Right atrium auricular region (tissue), 2 donors: ENCODE measurements around the gene DVL1. TPM values are rescaled to one million over a fixed set of nuclear protein-coding genes. Genes with fewer than 3 reads are reported as not detected.
"Not testable (repeated sequence)": the region's sequence is repeated elsewhere in the genome, so short reads cannot be mapped to it uniquely, and the experiment has no call there.

Source experiments
- DNase-seq: peaks from one replicate; pipeline ENCODE4 v3.0.0-alpha.2; 2019; ENCODE audit warnings: low spot score
- H3K27ac ChIP-seq, 2 donors: fragments of 200-600 bp; sonication (generic); 1 replicate in 1 of 2; 2 replicates in 1 of 2; pipeline ENCODE4 v1.5.1; 2016 to 2019
- H3K27me3 ChIP-seq, 2 donors: fragments of 200-600 bp; sonication (generic); one replicate each; pipeline versions ENCODE4 v1.5.1 to v1.6.0; 2017 to 2019
- H3K36me3 ChIP-seq: fragments of 200-600 bp; sonication (generic); one replicate; pipeline ENCODE4 v1.5.1; 2016
- H3K4me1 ChIP-seq, 2 donors: fragments of 200-600 bp; sonication (generic); one replicate each; pipeline versions ENCODE4 v1.5.1 to v1.6.0; 2017 to 2019
- H3K4me3 ChIP-seq, 2 donors: fragments of 200-600 bp; sonication (generic); 1 replicate in 1 of 2; 2 replicates in 1 of 2; pipeline ENCODE4 v1.5.1; 2017 to 2019; ENCODE audit warnings: mild to moderate bottlenecking in 1 of 2, moderate library complexity in 1 of 2
- H3K9me3 ChIP-seq, 2 donors: fragments of 200-600 bp; sonication (generic); one replicate each; pipeline ENCODE4 v1.5.1; 2019
- CTCF ChIP-seq, 2 donors: fragments of 200-600 bp; sonication (generic); IDR thresholded peaks; one replicate each; pipeline ENCODE4 v1.5.1; 2019; ENCODE audit warnings: antibody characterized with exemption in 2 of 2
- total RNA-seq, 2 donors: library from RNA; depleted of rRNA; stranded (reverse); fragments of >200 nt; gene quantifications; one replicate each; pipeline ENCODE4 v1.1.0, GENCODE V29; 2016

The DVL1 gene
- total RNA-seq, 2 donors from 2014 or later: 75.0 to 80.2 TPM

- no peak for DNase-seq
- no peak overlapping the region for H3K27ac ChIP-seq
- H3K4me1 ChIP-seq: peaks cover 0 to 6% of the 10 kb centered on the region in 2 donors
- H3K36me3 ChIP-seq: peaks cover 71% of the 10 kb centered on the region
- no peaks in the 10 kb centered on the region for H3K9me3 ChIP-seq
- TF ChIP-seq CTCF (IDR thresholded peaks at IDR 0.05): no peak
- no peaks in the 10 kb centered on the region for H3K27me3 ChIP-seq
- H3K4me3 ChIP-seq: no peak overlapping the region
Observed at GRCh38 chr1:1387098-1388077, 38.2 kb upstream of the DVL1 start.

GRCh38 chr1:1385931-1386330 is 36.7 kb upstream of the DVL1 start:
- Histone ChIP-seq H3K9me3 (no peaks in the 10 kb centered on the region), H3K4me3 (no peak overlapping the region), H3K4me1 (peaks cover 0 to 1% of the 10 kb centered on the region in 2 donors), H3K36me3 (peaks cover 57% of the 10 kb centered on the region), H3K27ac (no peak overlapping the region), H3K27me3 (no peaks in the 10 kb centered on the region)
- no peak for TF ChIP-seq CTCF (IDR thresholded peaks at IDR 0.05)
- DNase-seq: no peak

- not testable (repeated sequence) for H3K27ac ChIP-seq, DNase-seq, H3K4me1 ChIP-seq, H3K4me3 ChIP-seq, H3K9me3 ChIP-seq, H3K27me3 ChIP-seq
- peaks cover 51% of the 10 kb centered on the region for H3K36me3 ChIP-seq
Observed at GRCh38 chr1:1385339-1385738, 36.1 kb upstream of the DVL1 start.

- Histone ChIP-seq H3K9me3 (no peaks in the 10 kb centered on the region), H3K36me3 (peaks cover 10% of the 10 kb centered on the region), H3K27me3 (no peaks in the 10 kb centered on the region), H3K4me3 (no peak overlapping the region), H3K4me1 (peaks cover 0 to under 1% of the 10 kb centered on the region in 2 donors), H3K27ac (no peak overlapping the region)
- no peak for DNase-seq
- TF ChIP-seq CTCF (IDR thresholded peaks at IDR 0.05): no peak
Observed at GRCh38 chr1:1381294-1381693, 32.1 kb upstream of the DVL1 start.

- Histone ChIP-seq H3K27ac (no peak overlapping the region), H3K27me3 (no peaks in the 10 kb centered on the region), H3K4me3 (no peak overlapping the region), H3K36me3 (peaks cover 6% of the 10 kb centered on the region), H3K9me3 (no peaks in the 10 kb centered on the region), H3K4me1 (peaks cover 0 to 5% of the 10 kb centered on the region in 2 donors)
- DNase-seq: no peak
- TF ChIP-seq CTCF (IDR thresholded peaks at IDR 0.05): no peak
Observed at GRCh38 chr1:1380860-1381259, 31.6 kb upstream of the DVL1 start.

- H3K27ac ChIP-seq: no peak overlapping the region
- peaks cover 0 to 26% of the 10 kb centered on the region in 2 donors for H3K4me1 ChIP-seq
- no peaks in the 10 kb centered on the region for H3K27me3 ChIP-seq
- peaks cover 9% of the 10 kb centered on the region for H3K36me3 ChIP-seq
- H3K4me3 ChIP-seq: no peak overlapping the region
- H3K9me3 ChIP-seq: no peaks in the 10 kb centered on the region
- no peak for TF ChIP-seq CTCF (IDR thresholded peaks at IDR 0.05)
- no peak for DNase-seq
Observed at GRCh38 chr1:1377540-1378205, 28.5 kb upstream of the DVL1 start.
